HEK293T (cell line): ENCODE data around the gene TTLL7.

Source experiments
- BHLHE40 ChIP-seq: fragments of 450-650 bp; IDR thresholded peaks from 2 replicates; pipeline ENCODE4 v1.6.1; 2016; ENCODE audit warnings: mild to moderate bottlenecking, moderate library complexity, borderline replicate concordance
- CTBP1 ChIP-seq: fragments of 450-650 bp; IDR thresholded peaks from 2 replicates; pipeline ENCODE4 v1.6.1; 2016; ENCODE audit warnings: borderline replicate concordance
- ELF4 ChIP-seq: fragments of 450-650 bp; IDR thresholded peaks from 2 replicates; pipeline ENCODE4 v1.6.1; 2017; ENCODE audit warnings: antibody characterized with exemption
- L3MBTL2 ChIP-seq: fragments of 450-650 bp; conservative IDR thresholded peaks from 2 replicates; pipeline ENCODE4 v1.6.1; 2016; ENCODE audit warnings: mild to moderate bottlenecking
- NFRKB ChIP-seq: fragments of 450-650 bp; IDR thresholded peaks from 2 replicates; pipeline ENCODE4 v1.6.1; 2016; ENCODE audit warnings: mild to moderate bottlenecking, moderate library complexity
- TF ChIP-seq, protein P1 (sequence below): fragments of 450-650 bp; IDR thresholded peaks from 2 replicates; pipeline ENCODE4 v1.6.1; 2016

DNA sequence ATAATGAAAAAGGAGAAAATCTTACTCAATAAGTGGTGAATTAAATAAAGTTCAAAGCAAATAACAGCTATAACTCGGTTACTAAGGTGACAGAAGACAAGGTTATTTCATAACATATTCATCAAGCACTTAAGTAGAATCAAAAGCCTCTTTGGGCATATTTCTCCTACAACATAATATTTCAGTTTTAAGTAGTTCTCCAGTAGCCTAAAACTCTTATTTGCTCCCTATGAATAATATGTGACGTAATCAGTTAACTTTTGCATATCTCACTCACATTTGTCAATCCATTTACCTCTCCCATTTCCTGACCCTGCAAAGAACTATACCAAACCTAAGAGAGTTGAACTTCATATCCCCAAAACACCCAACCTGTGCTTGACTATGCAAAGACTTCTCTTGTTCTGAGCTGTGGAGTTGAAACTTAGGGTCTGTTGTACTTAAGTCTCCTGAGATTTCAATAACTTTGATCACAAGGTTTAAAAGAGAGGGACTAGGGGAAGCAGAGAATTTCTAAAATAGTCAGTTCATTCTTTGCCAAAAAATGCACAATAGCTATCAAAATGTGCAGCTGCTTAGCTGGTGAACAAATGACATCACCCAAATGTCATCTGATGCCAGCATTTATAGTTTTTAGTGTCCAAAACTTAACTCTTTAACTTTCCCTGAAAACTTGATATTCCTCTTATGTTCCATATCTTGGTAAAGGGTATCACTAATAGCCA, 37.2 kb downstream of the TTLL7 start:
- TF ChIP-seq, protein P1, sequence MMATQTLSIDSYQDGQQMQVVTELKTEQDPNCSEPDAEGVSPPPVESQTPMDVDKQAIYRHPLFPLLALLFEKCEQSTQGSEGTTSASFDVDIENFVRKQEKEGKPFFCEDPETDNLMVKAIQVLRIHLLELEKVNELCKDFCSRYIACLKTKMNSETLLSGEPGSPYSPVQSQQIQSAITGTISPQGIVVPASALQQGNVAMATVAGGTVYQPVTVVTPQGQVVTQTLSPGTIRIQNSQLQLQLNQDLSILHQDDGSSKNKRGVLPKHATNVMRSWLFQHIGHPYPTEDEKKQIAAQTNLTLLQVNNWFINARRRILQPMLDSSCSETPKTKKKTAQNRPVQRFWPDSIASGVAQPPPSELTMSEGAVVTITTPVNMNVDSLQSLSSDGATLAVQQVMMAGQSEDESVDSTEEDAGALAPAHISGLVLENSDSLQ: no peak
- TF ChIP-seq ELF4 (no peak), CTBP1 (no peak), BHLHE40 (no peak), NFRKB (no peak), L3MBTL2 (no peak)
